Superior temporal gyrus (tissue), 1 donor: ENCODE data around the gene IFT122.
A peak's percentile ranks its signal among the peaks of the same experiment; 100 is the strongest.
"Not testable (repeated sequence)": the region's sequence is repeated elsewhere in the genome, so short reads cannot be mapped to it uniquely, and the experiment has no call there.

ENCODE experiments used
- DNase-seq: peaks from one replicate; pipeline ENCODE4 v3.0.0-alpha.2; 2016; ENCODE audit errors: extremely low spot score

Gene IFT122

DNA sequence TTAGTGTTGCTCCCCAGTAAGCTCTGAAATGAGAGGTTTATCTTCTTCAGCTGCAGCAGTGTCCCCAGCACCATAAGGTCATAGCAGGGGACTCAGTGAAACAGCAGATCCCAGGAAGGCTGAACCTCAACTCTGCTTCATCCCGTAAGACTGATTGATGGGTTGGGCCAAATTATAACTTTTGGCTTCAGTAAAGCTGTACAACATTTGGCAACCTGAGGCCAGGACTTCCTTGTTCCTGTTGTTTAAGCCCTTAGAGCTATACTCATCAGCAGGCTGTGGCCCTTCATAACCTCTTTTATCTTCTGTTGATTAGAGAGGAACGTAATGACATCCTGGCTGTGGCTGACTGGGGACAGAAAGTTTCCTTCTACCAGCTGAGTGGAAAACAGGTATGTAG is 29.0 kb downstream of the IFT122 start:
- no peak for DNase-seq

DNA sequence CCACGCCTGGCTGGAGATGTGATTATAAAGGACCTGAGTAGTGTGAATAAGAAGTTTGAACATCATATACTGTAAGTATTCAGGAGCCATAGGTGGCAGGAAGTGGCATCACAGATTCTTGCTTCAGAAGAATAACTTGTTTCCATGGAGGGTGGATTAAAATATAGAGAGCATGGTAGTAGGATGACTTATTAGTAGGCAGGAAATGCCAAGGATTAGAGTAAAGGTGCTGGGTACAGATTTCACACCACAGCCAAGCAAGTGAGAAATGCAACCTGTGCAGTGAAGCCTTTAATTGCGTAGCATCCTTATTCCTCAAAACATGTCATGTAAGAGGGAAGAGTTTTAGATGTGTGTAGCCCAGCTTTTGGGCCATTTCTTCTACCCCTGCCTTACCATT is 30.8 kb downstream of the IFT122 start:
- DNase-seq, result no peak

DNA sequence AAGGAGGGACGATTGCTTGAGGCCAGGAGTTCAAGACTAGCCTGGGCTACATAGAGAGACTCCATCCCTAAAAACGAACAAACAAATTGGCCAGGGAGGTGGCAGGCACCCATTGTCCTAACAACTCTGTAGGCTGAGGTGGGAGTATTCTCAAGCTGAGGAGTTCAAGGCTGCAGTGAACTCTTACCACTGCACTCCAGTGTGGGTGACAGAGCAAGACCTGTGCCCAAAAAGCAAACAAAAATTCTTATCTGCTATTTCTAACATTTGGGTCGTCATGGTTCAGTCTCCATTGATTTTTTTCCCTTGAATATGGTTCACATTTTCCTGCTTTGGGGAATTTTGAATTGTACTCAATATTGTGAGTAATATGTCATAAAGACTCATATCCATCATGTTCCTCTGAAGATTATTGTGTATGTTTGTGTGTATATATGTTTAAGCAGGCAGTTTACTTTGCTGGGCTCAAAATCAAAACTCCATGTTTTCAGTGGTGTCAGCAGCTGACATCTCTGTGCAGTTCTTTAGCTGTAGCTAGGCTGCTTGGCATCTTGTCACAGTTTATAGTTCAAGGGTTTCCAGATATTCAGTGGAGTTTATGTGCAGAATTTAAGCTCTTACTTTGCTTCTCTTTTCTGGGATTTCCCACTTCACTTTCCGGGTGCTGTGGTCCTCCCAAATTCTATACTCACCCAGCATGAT is 33.2 kb downstream of the IFT122 start:
- DNase-seq, result no peak

DNA sequence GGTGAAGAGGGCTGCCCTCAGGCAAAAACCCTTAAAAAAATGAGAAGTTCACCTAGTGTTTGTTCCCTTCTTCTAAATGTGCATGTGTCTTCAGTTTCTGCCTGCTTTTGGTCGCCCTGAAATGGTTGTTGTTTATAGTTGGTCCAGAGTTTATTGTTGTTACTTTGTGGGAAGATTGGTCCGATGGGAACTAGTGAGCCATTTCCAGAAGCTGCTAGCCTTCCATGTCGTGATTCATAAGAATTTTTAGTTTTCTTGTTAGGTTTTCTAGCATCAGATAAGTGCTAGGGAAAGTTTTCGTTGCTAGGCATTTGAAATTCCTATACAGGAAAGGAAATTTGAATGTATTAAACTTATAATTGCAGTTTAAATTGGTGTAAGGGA is 33.7 kb downstream of the IFT122 start:
- DNase-seq, result no peak

DNA sequence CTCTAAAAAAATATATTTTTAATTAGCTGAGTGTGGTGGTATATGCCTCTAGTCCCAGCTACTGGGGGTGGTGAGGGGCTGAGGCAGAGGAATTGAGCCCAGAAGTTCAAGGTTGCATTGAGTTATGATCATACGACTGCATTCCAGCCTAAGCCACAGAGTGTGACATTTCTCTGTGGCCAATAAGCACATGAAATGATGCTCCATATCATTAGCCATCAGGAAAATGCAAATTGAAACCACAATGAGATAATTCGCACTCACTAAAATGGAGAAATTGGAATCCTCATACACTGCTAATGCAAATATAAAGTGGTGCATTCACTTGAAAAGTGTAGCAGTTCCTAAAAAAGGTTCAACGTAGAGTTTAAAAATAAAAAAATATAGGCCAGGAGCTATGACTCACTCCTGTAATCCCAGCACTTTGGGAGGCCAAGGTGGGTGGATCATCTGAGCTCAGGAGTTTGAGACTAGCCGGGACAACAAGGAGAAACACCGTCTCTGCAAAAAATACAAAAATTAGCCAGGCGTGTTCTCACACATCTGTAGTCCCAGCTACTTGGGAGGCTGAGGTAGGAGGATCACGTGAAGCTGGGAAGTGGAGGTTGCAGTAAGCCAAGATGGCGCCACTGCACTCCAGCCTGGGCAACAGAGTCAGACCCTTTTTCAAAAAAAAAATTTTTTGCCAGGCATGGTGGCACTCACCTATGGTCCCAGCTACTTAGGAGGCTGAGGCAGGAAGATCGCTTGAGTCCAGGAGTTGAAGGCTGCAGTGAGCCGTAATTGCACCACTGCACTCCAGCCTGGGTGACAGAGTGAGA is 35.2 kb downstream of the IFT122 start:
- DNase-seq, result no peak

DNA sequence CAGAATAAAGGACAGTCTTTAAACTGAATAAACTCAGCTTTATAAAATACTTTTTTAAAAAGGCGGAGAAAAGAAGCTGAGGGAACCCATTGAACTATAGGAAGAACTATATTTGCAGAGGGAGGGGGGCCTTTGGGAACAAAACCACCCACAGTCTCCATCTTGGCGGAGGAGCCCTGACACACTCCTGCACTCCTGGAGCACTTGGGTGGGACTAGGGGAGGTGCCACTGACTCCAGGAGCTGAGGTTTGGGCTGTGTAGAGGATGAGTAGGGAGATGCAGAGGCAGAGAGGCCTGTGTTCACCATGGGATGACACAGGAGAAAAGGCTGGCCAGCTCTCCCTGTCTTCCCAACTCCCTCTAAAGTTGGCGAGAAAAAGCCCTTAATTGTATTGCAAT is 35.8 kb downstream of the IFT122 start:
- no peak for DNase-seq

DNA sequence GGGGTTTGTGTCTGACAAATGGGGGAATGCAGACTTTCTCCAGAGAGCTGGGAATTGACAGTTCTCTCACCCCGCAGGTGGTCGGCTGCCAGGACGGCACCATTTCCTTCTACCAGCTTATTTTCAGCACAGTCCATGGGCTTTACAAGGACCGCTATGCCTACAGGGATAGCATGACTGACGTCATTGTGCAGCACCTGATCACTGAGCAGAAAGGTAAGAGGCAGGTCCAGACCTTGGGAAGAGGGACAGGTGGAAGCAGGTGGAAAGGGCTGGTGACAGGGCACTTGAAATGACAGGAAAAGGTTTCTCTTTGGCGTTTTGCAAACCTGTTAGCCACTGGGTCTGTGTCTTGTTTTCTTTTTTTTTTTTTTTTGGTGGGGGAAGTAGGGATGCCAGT is 36.6 kb downstream of the IFT122 start:
- DNase-seq, result no peak

DNA sequence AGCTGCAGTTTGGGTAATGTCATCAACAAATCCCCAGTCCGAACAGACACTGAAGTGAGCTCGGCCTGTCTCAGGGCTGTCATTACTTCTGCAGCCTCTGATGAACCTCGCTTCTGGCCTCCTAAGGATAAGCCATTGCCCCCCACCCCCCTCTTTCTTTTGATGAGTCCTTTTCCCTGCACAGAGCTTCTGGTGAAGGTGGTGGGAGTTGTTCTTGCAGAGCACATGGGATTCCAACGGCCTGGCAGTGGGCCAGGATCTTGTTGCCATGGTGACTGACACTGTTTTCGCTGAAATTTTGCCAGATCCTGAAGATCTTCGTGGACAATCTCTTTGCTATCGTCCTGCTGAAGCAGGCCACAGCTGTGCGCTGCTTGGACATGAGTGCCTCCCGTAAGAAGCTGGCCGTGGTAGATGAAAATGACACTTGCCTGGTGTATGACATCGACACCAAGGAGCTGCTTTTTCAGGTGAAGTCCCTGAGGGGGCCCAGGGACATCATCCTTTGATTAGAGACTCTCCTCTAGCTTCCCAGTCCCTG is 41.3 kb downstream of the IFT122 start:
- peak; percentile 45 for DNase-seq

DNA sequence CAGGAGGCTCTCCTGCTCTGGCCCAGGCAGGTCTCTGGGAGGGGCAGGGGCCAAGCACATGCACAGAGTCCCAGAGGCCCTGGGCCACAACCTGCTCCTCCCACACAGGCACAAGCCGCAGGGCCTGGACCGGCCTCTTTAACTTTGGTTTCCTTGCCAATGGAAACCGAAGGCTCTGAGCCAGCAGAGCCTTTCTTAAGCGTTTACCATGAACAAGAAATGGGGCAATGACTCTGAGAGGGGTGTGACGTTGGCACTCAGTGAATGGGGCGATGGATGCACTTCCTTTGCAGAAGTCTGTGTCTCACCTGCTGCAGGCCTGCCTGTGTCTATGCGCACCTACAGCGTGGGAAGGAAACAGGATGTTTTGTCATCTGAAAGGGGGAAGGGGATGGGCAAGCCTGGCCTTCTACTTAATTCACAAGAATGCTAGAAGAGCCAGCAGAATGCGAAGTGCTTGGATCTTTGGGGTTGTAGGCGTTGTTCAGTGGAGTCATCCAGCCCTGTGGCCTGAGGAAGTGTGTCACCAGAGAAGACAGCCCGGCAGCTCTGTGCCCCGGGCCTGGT is 41.8 kb downstream of the IFT122 start:
- no peak for DNase-seq

DNA sequence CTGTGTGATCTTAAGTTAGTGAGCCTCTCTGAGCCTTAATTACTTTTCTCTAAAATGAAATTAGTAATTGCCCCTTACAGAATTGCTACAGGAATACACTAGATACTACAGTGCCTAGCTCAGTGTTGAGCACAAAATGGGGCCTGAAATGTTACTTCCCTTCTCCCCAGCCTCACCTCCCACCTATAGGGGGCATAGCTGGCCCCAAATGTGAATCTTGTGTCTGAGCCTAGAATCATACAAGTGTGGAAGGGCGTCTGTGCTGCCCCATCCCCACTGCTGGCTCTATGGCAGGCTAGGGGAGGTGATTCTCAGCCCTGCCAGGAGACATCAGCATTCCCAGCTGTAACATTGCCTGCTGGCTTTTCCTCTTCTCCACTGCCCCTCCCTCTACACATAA is 42.7 kb downstream of the IFT122 start:
- no peak for DNase-seq

DNA sequence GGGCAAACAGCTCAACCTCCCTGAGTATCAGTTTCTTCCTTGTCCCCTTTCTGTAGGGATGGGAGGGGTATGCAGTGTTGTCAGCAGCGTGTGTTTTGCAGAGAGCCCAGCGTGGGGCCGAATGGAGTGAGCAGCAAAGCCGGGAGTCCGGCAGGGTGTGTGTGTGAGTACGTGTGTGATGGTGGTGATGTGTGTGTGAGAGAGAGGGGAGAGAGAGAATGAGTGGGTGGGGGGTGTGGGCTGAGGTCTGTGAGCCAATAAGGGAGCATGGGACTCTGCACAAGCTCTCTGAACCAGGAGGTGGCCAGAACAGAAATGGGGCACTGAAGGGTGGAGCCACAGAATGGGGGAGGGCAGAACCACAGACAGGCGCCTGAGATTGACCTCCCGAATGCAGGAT is 43.8 kb downstream of the IFT122 start:
- DNase-seq, result no peak

DNA sequence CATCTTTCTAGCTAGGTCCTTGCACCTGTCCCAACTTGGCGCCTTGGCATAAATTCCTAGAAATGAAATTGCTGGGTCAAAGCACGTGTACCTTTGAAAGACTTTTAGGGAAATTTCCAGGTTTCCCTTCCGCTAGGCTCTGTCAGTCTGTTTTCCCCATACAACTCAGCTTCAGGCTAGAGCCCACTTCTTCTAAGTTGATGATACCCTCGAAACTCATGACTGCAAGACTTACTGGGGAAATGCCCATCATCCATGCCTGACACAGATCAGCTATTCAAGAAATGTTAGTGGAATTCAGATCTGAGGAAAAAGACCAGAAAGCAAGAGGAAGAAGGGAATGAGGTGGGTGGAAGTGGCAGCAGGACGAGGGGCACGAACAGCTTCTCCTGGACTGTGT is 45.1 kb downstream of the IFT122 start:
- DNase-seq, result not testable (repeated sequence)

DNA sequence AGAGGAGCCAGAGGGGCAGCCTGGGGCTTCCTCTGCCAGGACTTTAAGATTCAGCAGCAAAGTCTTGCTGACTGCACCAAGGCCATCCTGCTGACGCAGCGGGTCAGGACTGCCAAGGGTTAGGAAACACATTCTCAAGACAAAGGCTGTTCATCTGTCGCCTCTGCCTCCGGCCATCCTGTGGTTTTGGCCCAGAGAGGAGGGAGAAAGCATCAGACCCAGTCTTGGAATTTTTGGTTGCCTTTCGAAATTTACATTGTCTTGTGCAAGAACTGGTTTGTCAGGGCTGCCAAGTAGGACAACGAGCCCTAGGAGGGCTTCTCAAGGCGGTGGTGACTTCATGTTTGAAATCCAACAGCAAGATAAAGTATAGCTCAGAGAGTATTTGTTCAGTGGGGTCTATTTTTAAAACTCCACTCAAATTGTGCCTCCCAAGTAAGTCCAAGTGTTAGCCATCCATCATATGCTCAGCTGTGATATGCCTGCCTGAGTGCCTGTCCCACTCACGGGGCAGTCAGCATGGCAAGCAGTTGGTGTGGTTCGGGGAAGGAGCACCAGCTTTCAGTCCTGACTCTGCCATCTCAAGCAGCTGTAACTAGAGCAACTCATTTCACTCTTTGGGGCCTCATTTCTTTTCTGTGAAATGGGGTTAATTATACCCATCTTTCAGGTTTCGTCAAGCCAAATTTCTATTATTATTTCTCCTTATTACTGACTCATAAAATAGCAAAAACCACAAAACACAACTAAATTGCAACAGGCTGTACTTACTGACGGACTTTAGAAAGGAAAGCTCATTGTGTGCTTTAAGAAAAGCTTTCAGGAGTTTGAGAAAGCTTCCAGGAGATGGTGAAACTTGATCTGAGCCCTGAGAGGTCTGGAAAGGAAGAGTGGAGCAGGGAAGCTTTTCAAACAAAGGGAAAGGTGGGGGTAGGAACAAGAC is 46.0 kb downstream of the IFT122 start:
- DNase-seq, result peak; percentile 34

DNA sequence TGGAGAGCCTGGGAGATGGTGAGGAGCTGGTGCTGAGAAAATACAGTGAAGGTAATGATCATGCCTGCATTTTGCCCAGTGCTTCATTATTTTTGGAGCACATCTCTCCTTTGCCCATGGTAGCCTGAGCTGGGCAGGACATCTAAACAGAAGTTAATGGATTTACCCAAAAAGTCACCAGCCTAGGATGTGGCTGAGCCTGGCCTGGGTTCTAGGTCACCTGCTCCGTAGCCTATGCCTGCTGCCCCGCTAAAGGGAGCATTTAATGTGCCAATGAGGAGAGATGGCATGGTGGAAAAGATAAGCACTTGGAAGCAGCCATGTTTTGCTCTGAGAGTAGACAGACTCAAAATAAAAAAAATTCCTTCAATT is 46.6 kb downstream of the IFT122 start:
- DNase-seq, result no peak

DNA sequence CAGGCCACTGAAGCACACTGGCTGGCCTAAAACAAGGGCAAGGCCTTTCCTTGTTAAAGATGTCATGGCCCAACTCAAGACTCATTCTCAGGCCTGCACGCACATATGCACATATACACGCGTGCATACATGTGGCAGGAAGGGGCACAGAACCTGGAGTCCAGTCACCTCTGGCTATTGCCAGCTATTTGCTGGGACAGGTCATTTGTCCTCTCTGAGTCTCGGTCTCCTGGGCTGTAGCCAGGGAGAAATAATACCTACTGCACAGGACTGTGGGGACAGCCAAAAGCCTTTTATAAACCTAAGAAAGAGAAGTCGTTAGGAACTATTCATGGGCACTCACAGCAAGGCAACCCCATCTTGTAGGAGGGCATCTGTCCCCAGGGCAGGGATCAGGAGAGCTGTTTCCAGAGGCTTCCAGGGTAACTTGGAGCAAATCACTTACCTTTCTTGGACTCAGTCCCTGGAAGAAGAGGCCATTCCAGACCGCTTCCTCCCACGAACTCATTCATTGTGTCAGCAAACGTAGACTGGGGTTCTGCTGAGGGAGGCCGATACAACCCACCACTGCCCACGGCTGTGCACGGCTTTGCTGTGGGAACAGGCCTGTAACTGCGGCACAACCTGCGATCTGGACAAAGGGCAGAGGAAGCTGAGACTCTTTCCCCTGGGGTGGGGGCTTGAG is 47.3 kb downstream of the IFT122 start:
- DNase-seq, result no peak

DNA sequence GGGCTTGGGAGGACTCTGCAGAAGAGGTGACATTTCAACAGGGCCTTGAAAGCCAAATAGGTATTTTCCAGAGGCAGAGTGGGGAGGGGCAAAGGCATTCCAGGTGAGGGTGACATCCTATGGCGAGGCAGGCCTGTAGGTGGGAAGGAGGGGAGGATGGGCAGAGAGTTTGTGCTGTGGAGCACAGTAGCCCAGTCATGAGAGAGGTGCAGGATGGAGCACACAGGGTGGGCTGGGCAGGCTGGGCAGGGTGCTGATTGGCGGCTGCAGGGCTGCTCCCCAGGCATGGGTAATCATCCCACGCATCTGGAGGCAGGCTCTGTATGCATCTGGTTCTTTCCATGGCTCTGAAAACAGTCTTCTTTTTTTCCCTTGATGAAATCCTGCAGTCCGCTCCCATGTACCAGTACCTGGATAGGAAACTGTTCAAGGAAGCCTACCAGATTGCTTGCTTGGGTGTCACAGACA is 47.9 kb downstream of the IFT122 start:
- not testable (repeated sequence) for DNase-seq

DNA sequence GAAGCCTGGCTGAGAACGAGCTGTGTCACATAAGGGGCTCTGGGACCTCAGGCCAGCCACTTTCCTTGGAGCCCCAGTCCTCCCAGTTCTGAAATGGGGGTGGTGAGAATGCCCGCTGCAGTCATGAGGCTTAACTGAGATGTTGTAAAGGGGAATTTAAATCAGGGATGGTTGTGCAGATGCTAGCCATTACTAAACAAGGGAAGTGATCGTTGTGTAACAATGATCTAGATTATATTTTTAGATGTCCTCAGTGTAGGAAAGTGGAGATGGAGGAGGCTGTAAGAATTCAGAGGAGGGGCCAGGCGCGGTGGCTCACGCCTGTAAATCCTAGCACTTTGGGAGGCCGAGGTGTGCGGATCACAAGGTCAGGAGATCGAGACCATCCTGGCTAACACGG is 49.2 kb downstream of the IFT122 start:
- DNase-seq, result peak; percentile 56

DNA sequence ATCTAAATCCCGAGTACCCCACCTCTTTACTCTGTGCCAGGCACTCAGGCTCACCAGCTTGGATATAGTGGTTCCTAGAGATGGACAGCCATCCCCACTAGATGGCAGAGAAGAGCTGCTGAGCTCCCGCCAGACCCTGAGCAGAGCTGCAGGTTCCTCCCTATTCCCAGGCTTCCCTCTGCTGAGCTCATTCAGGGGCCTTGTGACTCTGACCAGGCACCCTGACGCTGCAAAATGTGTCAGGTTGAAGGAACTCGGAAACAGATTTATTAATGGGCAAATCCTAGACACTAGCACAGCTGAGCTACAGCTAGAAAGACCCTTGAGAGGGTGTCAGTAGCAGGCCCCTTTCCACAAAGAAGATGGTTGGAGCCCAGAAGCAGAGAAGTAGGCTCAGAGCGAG is 50.2 kb downstream of the IFT122 start:
- peak; percentile 96 for DNase-seq

DNA sequence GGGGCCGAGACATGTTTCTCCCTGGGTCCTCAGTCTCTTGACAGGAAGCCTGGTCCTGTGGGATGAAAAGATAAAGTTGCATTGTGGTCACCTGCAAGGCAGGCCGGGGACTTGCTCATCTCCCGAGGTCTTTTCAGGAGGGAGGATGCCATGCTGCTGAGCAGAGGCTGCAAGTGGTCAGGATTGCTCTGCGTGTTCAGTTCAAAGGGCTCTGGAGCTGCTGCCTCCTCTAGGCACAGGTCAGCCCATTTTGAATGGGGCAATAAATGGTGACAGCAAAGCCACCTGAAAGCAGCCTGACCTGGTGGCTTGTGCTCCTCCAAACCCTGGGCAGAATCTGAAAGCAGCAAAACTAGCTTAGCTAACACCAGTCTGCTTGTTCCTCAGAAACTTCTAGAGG is 51.1 kb downstream of the IFT122 start:
- DNase-seq, result not testable (repeated sequence)

DNA sequence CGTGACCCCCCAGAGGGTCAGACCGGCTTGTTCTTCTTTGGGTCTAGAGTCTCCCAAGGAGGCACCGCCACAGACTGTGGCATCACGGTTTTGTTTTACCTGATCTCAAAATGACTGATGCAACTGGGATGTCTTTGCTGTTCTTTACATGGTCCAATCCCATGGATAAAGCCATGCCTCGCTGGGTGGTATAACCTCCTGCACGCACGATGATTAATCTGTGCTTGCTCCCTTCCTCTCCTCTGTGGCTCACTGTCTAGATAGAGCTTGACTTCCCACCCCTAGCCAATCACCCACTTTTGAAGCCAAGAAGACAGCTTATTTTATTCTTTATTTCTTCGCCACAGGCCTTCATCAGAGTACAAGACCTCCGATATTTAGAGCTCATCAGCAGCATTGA is 51.8 kb downstream of the IFT122 start:
- no peak for DNase-seq

DNA sequence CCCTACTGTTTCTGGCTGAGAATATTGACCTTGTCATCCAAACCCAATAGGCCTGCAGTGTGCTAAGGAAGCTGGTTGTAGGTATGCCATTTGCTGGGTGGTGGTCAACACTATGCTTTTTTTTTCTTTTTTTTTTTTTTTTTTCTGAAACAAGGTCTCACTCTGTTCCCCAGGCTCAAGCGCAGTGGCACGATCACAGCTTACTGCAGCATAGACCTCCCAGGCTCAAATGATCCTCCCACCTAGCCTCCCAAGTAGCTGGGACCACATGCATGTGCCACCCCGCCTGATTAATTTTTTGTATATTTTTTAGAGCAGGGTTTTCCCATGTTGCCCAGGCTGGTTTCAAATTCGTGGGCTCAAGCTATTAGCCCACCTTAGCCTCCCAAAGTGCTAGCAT is 52.7 kb downstream of the IFT122 start:
- DNase-seq, result no peak
